Keratinocyte (primary cell): ENCODE data around the gene CYP26A1. TPM values are rescaled to one million over a fixed set of nuclear protein-coding genes. Genes with fewer than 3 reads are reported as not detected.
"Not testable (repeated sequence)": the region's sequence is repeated elsewhere in the genome, so short reads cannot be mapped to it uniquely, and the experiment has no call there.

ENCODE experiments used
- DNase-seq: peaks from one replicate; pipeline ENCODE4 v3.0.0-alpha.2; 2011; ENCODE audit warnings: low read depth, missing footprints, low spot score
- FAIRE-seq: peaks from 2 replicates; lab custom pipeline; 2011; peaks lifted over from hg19 to GRCh38; lab: Jason Lieb, UNC
- H2AFZ ChIP-seq: 2 replicates; pipeline ENCODE4 v1.6.0; 2012; ENCODE audit warnings: low read length, control low read depth, inconsistent platforms; ENCODE audit not compliant: control insufficient read depth
- H3K27ac ChIP-seq: 2 replicates; pipeline ENCODE4 v1.5.1; 2011; ENCODE audit warnings: low read length; ENCODE audit not compliant: control insufficient read depth, insufficient read depth
- H3K27me3 ChIP-seq: 3 replicates; pipeline ENCODE4 v1.6.0; 2011; ENCODE audit warnings: low read length; ENCODE audit not compliant: control insufficient read depth, insufficient read depth; ENCODE audit errors: extremely low read depth
- H3K36me3 ChIP-seq, 2 experiments: 2 replicates in 1 of 2; 3 replicates in 1 of 2; pipeline ENCODE4 v1.5.1; 2011; ENCODE audit warnings: low read length in 2 of 2, mild to moderate bottlenecking in 1 of 2; ENCODE audit not compliant: control insufficient read depth in 2 of 2, insufficient read depth in 2 of 2; ENCODE audit errors: extremely low read depth in 1 of 2
- H3K4me1 ChIP-seq: 3 replicates; pipeline ENCODE4 v1.5.1; 2011; ENCODE audit warnings: low read length; ENCODE audit not compliant: control insufficient read depth, insufficient read depth; ENCODE audit errors: extremely low read depth
- H3K4me2 ChIP-seq: 3 replicates; pipeline ENCODE4 v1.6.0; 2011; ENCODE audit warnings: low read depth, low read length; ENCODE audit not compliant: control insufficient read depth, insufficient read depth; ENCODE audit errors: extremely low read depth
- H3K4me3 ChIP-seq, 3 experiments: fragments of 200-600 bp in 1 of 3; sonication (generic) in 1 of 3; 2 replicates in 2 of 3; 3 replicates in 1 of 3; pipeline ENCODE4 v1.5.1; 2011 to 2016; ENCODE audit warnings: low read length in 3 of 3, mild to moderate bottlenecking in 3 of 3, control low read depth in 2 of 3, inconsistent platforms in 1 of 3, low read depth in 1 of 3, mixed read lengths in 1 of 3, mixed run types in 1 of 3, moderate library complexity in 1 of 3; ENCODE audit not compliant: control insufficient read depth in 2 of 3, insufficient read depth in 2 of 3; ENCODE audit errors: extremely low read depth in 1 of 3
- H3K79me2 ChIP-seq: 2 replicates; pipeline ENCODE4 v1.6.0; 2012; ENCODE audit warnings: low read length; ENCODE audit not compliant: control insufficient read depth, insufficient read depth
- H3K9ac ChIP-seq: 3 replicates; pipeline ENCODE4 v1.6.0; 2011; ENCODE audit warnings: low read length; ENCODE audit not compliant: control insufficient read depth, insufficient read depth; ENCODE audit errors: extremely low read depth
- H3K9me1 ChIP-seq: 3 replicates; pipeline ENCODE4 v1.6.0; 2011; ENCODE audit warnings: low read length; ENCODE audit not compliant: control insufficient read depth, insufficient read depth; ENCODE audit errors: extremely low read depth
- H3K9me3 ChIP-seq: 2 replicates; pipeline ENCODE4 v1.5.1; 2012; ENCODE audit warnings: low read depth, low read length; ENCODE audit not compliant: control insufficient read depth
- H4K20me1 ChIP-seq: 3 replicates; pipeline ENCODE4 v1.6.0; 2011; ENCODE audit warnings: low read length; ENCODE audit not compliant: control insufficient read depth, insufficient read depth; ENCODE audit errors: extremely low read depth
- CTCF ChIP-seq, 3 experiments: IDR thresholded peaks in 1 of 3; conservative IDR thresholded peaks in 1 of 3; optimal IDR thresholded peaks in 1 of 3; 2 replicates in 2 of 3; 3 replicates in 1 of 3; pipeline versions ENCODE3 to v1.5.1; 2011; ENCODE audit warnings: low read length in 3 of 3, mild to moderate bottlenecking in 3 of 3, moderate library complexity in 2 of 3, control low read depth in 1 of 3, inconsistent platforms in 1 of 3; ENCODE audit not compliant: insufficient read depth in 2 of 3; ENCODE audit errors: extremely low read depth in 1 of 3
- EZH2 ChIP-seq: IDR thresholded peaks from one replicate; pipeline ENCODE4 v1.6.1; 2012; ENCODE audit warnings: inconsistent platforms, mild to moderate bottlenecking, low read length, moderate library complexity
- dilution Hi-C: fragments of 300-500 bp; cut with MboI; formaldehyde crosslinking; loops from one replicate; pipeline ENCODE4 v1.7.0; 2020; ENCODE audit warnings: low sequenced_read_pairs; ENCODE audit not compliant: extremely low pct_ligation_motif_present
- polyA plus RNA-seq, 5 experiments: library from polyadenylated mRNA; depleted of rRNA in 3 of 5; stranded (reverse) in 3 of 5; stranded (forward) in 1 of 5; unstranded in 1 of 5; fragments of >200 nt; gene quantifications; 1 replicate in 1 of 5; 2 replicates in 3 of 5; 3 replicates in 1 of 5; pipeline versions ENCODE4 v1.2.1 to v1.2.3, GENCODE V29; 2011 to 2012; ENCODE audit warnings: missing spikeins in 2 of 5, low read depth in 1 of 5, low replicate concordance in 1 of 5

CYP26A1 gene
- polyA plus RNA-seq, 1 donor (not counting 4 experiments of a cell fraction or from before 2014, with no cell fraction given), result not detected

- dilution Hi-C loops, result no loop called here
- TF ChIP-seq CTCF (optimal IDR thresholded peaks at IDR 0.05 in 1 of 3, IDR thresholded peaks at IDR 0.05 in 1 of 3, conservative IDR thresholded peaks at IDR 0.05 in 1 of 3; ENCODE audit: extremely low read depth in 1 of 3, insufficient read depth in 2 of 3, low read length in 3 of 3) (no peak), EZH2 (no peak)
- H3K4me2 ChIP-seq, result no peak overlapping the region
Observed at GRCh38 chr10:93098816-93099215, 25.1 kb downstream of the CYP26A1 start.

GRCh38 chr10:93099670-93100069, 26.0 kb downstream of the CYP26A1 start:
- dilution Hi-C loops, result loop anchor here (25.0 kb wide), 1 partner anchor 188 kb away; no protein-coding TSS in a partner anchor
- no peaks in the 10 kb centered on the region for H3K27me3 ChIP-seq
- H3K4me1 ChIP-seq, result no peaks in the 10 kb centered on the region
- no peaks in the 10 kb centered on the region for H3K9me3 ChIP-seq
- no peak overlapping the region for H3K4me2 ChIP-seq
- no peaks in the 10 kb centered on the region for H4K20me1 ChIP-seq
- H3K4me3 ChIP-seq, result no peak overlapping the region
- H3K9ac ChIP-seq, result no peak overlapping the region
- H3K36me3 ChIP-seq, result no peaks in the 10 kb centered on the region
- FAIRE-seq, result no peak
- TF ChIP-seq CTCF (optimal IDR thresholded peaks at IDR 0.05 in 1 of 3, IDR thresholded peaks at IDR 0.05 in 1 of 3, conservative IDR thresholded peaks at IDR 0.05 in 1 of 3; ENCODE audit: extremely low read depth in 1 of 3, insufficient read depth in 2 of 3, low read length in 3 of 3), result no peak
- H3K79me2 ChIP-seq, result no peaks in the 10 kb centered on the region
- DNase-seq, result no peak
- no peaks in the 10 kb centered on the region for H3K9me1 ChIP-seq
- no peak overlapping the region for H2AFZ ChIP-seq
- H3K27ac ChIP-seq, result no peak overlapping the region

More at GRCh38 chr10:93098816-93099215, 25.1 kb downstream of the CYP26A1 start:
- no peak for FAIRE-seq
- Histone ChIP-seq H3K9ac (no peak overlapping the region), H3K9me1 (no peaks in the 10 kb centered on the region), H3K4me1 (no peaks in the 10 kb centered on the region), H2AFZ (no peak overlapping the region), H3K4me3 (no peak overlapping the region), H4K20me1 (no peaks in the 10 kb centered on the region), H3K79me2 (no peaks in the 10 kb centered on the region), H3K36me3 (no peaks in the 10 kb centered on the region), H3K27me3 (no peaks in the 10 kb centered on the region), H3K27ac (no peak overlapping the region), H3K9me3 (no peaks in the 10 kb centered on the region)
- DNase-seq, result no peak

- H3K4me3 ChIP-seq, H3K4me2 ChIP-seq, H3K27me3 ChIP-seq, H3K9me1 ChIP-seq, H3K79me2 ChIP-seq, H4K20me1 ChIP-seq, DNase-seq, H2AFZ ChIP-seq, H3K4me1 ChIP-seq, FAIRE-seq, H3K36me3 ChIP-seq, H3K27ac ChIP-seq, H3K9me3 ChIP-seq, H3K9ac ChIP-seq: not testable (repeated sequence)
- dilution Hi-C loops, result loop anchor here (25.0 kb wide), 1 partner anchor 186 kb away; no protein-coding TSS in a partner anchor
Observed at GRCh38 chr10:93101148-93101547, 27.5 kb downstream of the CYP26A1 start.
